GM18520 (cell line): ENCODE results near the gene DNMBP.
A peak's percentile ranks its signal among the peaks of the same experiment; 100 is the strongest.
"Not testable (repeated sequence)": the region's sequence is repeated elsewhere in the genome, so short reads cannot be mapped to it uniquely, and the experiment has no call there.

Experiments used
- ATAC-seq: cut with Tn5 transposase; IDR thresholded peaks from one replicate; pipeline ENCODE4 v1.9.1; 2021; ENCODE audit not compliant: unreplicated experiment

The DNMBP gene

DNA sequence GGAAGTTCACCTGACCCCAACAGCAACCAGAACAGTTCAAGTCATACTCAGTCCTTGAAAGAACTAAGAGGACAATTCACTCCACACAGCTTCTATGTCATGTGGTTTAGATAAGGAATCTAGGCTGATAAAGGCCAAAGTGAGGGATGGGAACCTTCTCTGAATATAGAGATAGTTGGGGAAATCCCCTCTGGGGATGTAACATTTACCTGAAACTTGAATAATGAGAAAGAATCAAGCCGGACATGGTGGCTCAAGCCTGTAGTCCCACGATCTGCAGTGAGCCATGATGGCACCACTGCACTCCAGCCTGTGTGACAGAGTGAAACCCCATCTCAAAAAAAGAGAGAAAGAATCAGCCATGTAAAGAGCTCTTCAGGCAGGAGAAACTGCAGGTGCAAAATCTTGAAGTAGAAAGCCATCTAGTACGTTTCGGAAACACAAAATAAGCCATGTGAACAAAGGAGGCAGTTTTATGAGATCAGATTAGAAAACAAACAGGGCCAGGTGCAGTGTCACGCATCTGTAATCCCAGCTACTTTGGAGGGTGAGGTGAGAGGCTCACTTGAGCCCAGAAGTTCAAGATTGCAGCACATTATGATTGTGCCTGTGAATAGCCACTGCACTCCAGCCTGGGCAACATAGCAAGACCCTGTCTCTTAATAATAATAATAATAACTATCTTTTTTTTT is 4.5 kb upstream of the DNMBP start:
- peak; percentile 34 for ATAC-seq

DNA sequence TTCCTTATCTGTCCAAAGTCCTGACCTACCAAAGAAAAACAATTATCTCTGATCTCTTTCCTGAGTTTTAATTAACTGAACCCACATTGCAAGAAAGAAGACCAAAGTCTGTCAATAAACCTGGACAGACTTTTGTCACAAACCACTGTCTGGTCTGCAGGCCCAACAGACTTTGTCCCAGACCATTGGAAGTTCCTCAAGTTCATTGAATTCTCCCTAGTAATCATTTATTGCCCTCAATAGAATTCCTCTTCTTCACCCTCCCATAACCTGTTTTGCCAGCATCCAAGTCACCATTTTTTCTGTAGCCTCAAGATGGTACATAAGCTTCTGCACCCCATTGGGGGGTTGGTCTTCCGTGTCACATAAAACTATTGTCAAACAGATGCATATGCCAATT is 3.9 kb upstream of the DNMBP start:
- no peak for ATAC-seq

DNA sequence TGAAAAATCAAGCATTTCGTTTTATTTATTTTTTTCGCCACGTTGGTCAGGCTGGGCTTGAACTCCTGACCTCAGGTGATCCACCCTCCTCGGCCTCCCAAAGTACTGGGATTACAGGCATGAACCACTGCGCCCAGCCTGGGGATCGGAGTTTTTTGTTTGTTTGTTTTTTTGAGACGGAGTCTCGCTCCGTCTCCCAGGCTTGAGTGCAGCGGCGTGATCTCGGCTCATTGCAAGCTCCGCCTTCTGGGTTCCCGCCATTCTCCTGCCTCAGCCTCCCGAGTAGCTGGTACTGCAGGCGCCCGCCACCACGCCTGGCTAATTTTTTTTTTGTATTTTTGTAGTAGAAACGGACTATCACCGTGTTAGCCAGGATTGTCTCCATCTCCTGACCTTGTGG is 2.2 kb upstream of the DNMBP start:
- not testable (repeated sequence) for ATAC-seq

DNA sequence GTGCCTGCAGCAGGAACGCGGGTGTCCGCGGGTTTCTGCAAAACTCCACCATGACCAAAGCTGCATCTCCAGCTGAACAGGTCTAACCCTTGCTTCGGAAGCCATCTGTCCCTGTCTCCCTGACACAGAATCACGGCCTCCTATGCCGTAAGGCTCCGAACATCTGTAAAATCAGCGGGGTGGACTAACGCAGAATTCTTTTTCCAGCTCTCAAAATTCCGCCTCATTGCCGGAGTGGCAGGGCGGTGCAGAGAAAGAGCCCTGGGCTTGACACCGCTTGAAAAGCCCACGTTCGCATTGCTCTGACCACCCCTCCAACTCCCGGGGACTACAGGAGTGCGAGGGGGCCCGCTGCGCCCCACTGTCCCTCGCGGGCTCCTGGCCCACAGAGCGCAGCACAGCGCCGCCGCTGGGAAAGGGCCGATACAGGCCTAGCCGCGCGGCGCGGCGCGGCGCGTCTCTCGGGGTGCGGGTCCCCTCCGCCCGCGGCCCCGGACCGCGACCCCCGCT is 409 bp downstream of the DNMBP start:
- peak; percentile 45 for ATAC-seq

DNA sequence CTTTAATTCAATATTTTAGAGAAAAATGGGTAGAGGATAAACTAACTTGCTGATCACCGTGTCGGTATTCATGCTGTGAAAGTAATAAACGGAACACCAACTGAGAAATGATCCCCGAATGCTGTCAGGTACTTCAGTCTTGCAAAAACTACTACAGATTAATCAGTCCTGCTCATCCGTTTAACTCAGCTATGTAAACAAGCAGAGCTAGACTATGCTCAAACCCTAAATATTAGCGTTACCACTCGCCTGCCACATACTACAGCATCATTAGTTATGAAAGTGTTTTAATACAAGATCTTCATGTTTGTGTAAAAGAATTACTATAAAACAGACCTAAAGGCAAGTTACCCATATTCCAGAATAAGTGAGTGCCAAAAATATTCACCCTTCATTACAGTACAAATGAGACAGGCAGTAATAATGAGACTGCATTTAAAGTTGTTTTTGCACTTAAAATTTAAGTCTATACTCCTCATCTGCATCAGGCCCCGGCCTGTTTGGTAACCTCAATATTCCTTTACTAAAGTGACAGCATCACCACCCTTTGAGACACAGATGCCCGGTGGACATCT is 952 bp downstream of the DNMBP start:
- ATAC-seq = no peak

DNA sequence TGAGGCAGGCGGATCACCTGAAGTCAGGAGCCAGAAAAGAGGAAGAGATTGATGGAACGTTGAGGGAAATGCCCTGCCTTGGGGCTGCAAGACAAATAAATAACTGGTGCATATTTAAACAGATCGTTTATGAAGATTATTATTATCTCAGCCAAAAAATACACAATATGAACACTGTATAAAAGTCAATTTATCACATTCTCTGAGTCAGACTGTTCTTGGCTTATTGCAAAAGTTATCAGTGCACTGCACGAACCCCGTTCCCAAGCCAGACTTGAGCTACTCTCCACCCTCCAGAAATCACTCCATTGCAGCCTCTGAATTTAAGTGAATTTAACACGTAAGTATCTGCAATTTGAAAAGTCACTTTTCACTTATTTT is 1.6 kb downstream of the DNMBP start:
- ATAC-seq = no peak

DNA sequence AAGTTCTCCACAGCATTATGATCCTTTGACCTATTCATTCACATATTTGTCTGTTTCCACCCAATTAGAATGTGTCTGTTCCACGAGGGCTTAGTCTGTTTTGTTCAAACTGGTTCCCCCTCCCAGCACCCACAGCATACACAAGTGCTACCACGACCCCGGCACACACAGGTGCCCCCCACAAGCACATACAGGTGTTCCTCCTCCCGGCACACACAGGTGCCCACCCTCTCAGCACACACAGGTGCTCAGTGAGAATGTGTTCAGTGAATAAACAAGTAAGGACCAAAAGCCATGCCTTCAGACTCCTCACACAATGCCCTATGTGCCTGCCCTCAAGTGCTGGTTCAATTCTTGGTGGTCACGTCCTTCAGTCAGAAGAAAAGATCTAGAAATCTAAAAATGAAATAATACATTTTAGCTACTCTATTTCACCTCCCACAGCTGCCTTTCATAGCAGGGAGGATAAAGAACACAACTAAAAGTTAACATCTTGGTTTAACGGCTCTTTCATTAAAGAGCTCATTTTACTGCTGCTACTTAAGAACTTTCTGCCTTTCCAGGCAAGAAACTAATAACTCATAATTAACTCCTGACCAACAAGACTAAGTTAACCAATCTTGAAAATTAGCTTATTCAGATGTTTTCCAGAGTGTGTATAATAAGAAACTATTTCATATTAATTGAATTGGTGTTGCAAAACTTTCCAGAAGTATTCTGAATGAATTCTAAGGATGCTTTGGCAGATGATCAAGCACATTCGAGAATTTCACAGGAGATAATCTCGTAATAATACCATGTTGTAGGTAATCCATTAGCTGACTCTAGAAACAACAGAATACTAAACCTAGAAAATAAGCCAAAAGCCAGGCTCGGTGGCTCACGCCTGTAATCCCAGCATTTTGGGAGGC is 2.3 kb downstream of the DNMBP start:
- no peak for ATAC-seq

DNA sequence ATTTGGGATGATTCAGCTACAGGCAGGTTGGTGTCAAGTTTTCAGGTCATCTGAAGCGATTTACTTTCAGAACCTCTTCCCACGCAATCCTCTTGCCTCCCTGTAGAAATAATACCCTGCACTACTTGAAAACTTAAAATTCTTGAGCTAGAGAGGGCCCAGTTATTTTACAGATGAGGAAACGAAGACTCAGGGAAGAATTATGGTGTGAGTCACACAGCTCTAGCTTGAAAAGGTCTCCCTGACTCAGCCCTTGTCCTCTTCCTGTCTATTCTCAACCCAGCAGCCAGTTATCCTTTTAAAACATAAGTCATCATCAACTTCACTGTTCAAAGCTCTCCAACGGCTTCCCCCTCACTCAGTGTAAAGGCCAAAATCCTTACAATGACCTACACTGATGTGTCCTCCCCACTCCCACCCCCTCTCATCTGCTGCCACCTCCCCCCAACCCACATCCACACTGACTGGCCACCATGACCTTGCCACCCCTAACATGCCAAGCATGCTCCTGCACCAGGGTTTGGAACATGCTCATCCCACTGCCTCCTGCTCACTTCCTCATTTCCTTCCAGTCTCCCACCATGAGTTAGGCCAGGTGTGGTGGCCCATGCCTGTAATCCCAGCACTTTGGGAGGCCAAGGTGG is 3.4 kb downstream of the DNMBP start:
- no peak for ATAC-seq

DNA sequence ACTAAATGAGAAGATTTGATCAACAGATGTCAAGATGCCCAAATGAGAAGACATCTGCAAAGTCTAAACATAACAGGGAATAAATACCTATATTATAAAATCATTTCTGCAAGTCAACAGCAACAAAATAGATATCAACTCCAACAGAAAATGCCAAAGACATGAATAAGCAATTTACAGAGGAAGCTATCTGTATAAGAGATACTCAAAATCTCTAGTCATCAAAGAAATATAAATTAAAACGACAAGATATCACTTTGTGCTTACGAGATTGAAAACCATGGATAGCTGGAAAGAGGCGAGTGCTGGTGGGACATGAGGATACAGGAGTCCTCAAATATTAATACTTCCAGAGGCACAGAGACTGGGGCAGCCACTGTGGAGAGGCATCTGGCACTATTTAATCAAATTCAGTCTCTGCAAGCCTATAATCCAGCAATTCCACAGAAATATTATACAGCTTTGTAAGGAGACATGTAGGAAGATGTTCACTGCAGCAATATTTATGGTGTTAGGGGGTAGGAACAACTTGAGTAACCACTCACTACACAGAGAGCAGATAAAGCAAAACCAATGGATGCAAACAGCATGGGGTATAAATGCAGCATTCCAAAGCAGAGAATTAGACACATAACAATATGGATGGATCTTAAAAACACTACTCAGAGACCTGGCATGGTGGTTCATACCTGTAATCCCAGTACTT is 4.8 kb downstream of the DNMBP start:
- no peak for ATAC-seq

DNA sequence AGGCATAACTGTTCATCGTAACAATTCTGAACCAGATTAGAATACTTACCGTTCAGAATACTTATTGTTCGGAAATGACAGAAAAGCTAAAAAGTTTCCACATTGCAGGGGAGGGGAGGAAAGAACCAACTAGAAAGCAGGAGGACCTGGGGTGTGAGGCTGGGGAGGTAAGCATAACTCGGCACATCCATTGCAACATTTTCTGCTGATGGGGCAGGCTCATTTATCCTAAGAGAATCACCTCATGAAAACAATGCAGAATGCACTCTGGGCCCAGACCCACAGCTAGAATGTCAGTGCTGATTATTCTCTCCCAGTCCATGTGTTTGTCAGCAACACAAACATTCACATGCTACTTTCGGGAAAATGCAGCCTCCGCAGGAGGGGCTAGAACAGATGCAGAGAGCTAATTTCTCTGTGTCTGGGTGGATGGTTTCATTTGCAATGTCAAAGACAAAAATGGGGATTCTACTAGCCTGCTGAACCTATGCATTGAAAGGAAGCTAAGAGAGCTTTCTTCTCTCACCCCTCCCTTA is 9.6 kb downstream of the DNMBP start:
- no peak for ATAC-seq

DNA sequence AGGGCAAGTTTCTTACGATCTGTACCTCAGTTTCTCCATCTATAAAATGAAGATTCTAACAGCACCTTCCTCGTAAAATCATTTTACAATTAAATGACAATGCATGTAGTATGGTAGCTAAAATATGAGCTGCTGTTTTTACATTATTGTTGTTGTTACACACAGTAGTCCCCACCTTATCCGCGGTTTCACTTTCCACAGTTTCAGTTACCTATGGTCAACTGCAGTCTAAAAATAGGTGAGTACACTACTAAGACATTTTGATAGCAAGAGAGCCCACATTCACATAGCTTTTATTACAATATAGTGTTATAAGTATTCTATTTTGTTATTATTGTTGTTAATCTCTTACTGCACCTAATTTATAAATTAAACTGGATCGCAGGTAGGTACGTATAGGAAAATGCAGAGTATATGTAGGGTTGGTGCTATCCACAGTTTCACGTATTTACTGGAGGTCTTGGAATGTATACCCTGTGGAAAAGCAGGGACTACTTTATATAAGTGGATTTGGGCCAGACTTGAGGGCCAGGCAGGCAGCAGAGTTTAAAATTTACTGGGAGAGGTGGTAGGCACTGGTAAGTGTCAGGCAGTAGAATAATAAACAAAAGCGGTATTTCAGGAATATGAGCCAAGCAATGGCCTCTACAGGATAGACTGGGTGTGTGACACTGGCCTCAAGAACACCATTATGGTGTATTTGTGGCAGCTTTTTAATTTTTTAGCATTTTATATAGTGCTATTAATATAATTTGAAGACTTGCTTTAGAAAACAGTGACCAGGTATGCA is 10.2 kb downstream of the DNMBP start:
- ATAC-seq = no peak

DNA sequence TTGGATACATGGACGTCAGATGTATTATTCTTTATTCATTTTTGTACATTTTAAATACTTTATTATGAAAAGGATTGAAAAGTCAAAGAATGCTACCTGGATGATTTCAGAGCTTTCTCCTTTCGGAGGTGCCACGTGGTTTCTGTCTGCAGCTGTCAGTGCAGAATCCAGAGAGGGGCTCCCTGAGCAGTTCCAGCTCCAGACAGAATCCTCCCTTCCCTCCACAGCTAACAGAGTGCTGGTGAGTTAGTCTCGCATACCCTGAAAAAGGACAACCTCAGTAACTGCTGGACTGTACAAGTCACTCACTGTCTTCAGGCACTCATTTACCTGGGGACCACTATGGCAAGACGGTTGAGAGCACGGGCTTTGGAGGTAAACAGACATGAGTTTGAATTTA is 10.9 kb downstream of the DNMBP start:
- no peak for ATAC-seq

DNA sequence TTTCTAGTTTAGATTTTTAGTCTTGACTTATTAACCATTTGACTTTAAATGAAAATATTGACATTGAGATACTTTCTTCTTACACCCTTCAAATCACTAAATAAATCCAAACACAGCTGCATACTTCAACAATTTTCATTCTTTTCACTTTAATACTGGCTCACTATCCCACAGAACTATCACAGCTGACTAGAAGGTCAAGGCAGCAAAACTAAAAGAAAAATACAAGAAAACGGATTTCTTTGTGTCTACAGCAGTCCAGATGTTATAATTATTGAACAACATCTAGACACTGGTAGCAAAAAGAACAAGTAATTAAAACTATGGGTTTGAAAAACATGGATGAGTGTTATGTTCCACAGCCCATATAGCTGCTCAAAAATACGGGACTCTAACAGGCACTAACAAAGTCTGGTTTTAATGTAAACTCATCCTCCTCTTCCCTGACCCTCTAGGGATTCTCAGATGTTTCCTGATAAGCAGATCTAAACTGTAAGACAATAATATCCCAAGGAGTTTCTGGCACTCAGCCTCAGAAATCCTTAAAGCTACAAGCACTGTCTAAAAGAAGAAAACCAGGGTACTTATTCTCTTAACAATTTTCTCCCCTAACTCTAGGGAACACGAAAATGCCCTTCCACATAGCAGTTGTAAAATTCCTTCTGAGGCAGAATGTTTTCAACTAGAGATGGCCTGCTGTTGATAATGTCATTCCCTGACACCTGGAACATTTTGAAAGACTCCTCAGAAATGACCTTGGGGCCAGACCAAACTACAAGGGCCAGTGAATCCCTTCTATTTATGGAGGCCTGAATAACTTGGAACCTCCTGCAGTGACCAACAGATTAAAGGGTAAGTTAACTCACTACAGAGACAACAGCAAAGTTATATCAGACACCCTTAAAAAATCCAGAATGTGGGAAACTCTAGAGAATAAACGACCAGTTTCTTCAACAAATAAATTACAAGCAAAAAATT is 12.8 kb downstream of the DNMBP start:
- ATAC-seq = no peak

DNA sequence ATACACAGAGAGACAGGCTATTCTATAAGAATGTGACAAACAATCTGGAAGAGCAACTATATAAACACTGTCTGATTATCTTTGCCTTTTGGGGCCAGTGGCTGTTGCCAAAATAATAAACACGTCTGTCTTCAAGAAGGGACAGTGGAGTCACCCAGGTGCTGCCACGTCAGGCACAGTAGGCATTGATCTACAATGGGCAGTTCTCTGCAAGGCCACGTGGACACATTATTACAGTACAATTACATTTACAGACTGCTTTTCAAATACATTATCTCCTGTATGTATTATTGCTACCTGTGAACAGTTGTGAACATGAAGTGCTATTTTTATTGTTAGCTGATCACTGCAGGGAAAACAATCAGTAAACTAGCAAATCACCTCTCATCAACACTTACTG is 14.0 kb downstream of the DNMBP start:
- ATAC-seq = no peak

DNA sequence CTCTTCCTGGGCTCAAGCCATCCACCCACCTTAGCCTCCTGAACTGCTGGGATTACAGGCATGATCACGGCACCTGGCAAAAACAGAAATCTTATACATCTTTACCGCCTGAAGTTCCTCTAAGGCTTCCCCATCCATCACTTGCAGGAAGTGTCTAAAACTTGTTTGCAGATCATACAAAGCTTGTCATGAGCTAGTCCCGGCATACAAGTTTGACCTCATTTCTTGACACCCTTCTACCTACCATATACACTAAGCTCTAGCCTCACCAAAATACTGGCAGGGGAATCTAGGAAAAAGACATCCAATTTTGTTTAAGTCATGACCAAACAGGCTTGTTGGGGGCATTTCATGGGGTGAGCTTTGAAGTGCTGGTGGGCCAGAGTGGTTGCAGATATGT is 14.5 kb downstream of the DNMBP start:
- ATAC-seq = no peak

DNA sequence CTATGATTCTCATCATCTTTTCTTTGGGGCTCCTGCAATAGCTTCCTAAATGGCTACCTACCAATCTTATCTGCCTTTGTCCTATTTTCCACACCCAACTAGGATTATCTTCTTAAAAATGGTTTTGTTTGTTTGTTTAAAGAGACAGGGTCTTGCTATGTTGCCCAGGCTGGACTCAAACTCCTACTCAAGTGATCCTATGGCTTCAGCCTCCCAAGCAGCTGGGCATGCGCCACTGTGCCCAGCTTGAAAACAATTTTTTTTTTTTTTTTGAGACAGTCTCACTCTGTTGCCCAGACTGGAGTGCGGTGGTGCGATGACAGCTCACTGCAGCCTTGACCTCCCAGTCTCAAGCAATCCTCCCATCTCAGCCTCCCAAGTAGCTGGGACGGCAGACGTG is 14.9 kb downstream of the DNMBP start:
- no peak for ATAC-seq

DNA sequence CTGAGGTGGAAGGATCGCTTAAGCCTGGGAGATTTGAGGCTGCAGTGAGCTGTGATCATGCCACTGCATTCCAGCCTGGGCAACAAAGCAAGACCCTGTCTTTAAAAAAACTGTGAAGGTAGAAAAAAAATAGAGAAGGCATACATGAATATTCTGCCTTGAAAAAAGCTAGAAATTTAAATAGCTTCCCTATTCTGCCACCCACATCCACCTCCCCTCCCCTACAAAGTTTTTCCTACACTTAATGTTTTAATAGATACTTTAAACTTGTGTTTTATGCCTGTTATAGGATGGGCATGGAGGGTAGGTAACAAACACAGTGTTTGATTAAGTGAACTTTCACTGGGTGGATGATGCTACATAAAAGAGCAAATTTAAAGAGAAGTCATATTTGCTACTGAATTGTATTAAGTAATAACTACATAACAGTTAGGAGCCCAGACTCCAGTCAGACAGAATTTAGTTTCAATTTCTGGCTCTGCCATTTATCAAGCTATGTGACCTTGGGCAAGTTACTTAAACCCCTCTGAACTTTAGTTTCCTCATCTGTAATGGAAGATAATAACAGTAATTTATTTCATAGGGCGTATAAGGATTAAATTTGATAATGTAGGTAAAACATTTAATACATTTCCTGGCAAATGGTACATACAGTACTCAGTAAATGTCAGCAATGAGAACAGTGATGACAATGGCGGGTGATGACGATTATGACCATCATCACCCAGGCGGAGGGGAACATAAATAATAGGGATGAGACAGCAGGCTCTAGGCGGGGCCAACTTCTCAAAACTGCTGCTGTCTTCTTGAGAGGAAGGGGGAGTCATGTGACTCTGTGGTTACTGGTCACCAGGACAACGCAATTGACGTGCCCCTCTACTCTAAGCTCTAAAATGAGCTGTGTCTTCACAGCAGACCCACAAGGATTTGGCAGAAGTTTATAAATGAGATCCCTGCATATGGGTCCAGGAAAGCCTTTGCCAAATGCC is 15.8 kb downstream of the DNMBP start:
- ATAC-seq = peak; percentile 71
